Panc1 (cell line): ENCODE measurements around the gene SPINK8.

Experiments
- SIN3A ChIP-seq: IDR thresholded peaks from 2 replicates; pipeline ENCODE4 v1.6.1; 2012; ENCODE audit warnings: low read depth, mild to moderate bottlenecking, low read length, moderate library complexity, borderline replicate concordance; ENCODE audit not compliant: insufficient read depth
- TF ChIP-seq, protein P1 (sequence below): fragments of 450-650 bp; IDR thresholded peaks from 2 replicates; pipeline ENCODE4 v1.5.1; 2017; ENCODE audit warnings: mild to moderate bottlenecking
- TF ChIP-seq, protein P2 (sequence below), 2 experiments: IDR thresholded peaks; 2 replicates each; pipeline ENCODE4 v1.6.1; 2011 to 2012; ENCODE audit warnings: low read depth in 2 of 2, control low read depth in 1 of 2, low read length in 1 of 2, mild to moderate bottlenecking in 1 of 2, moderate library complexity in 1 of 2; ENCODE audit not compliant: insufficient read depth in 1 of 2

DNA sequence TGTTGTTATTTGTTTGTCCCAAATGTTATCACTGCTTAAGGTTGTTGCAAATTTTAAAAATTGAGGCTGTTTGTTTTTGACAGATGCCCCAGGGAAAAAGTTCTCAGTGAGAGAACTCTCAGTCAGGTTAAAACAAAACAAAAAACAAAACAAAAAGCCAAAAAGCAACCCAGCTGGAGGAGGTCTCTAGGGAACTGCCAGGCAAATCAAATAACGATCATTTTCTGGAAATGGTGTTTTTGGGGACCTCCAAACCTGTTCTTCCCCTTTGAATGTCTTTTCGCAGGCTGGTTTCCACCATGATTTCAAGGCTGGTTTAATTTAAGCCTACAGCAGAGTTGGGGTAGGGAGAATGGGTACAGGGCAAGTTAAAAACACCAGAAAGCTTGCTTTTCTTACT is 27.2 kb downstream of the SPINK8 start:
- TF ChIP-seq, protein P1, sequence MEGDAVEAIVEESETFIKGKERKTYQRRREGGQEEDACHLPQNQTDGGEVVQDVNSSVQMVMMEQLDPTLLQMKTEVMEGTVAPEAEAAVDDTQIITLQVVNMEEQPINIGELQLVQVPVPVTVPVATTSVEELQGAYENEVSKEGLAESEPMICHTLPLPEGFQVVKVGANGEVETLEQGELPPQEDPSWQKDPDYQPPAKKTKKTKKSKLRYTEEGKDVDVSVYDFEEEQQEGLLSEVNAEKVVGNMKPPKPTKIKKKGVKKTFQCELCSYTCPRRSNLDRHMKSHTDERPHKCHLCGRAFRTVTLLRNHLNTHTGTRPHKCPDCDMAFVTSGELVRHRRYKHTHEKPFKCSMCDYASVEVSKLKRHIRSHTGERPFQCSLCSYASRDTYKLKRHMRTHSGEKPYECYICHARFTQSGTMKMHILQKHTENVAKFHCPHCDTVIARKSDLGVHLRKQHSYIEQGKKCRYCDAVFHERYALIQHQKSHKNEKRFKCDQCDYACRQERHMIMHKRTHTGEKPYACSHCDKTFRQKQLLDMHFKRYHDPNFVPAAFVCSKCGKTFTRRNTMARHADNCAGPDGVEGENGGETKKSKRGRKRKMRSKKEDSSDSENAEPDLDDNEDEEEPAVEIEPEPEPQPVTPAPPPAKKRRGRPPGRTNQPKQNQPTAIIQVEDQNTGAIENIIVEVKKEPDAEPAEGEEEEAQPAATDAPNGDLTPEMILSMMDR: no peak
- TF ChIP-seq SIN3A: no peak
- TF ChIP-seq, protein P2, sequence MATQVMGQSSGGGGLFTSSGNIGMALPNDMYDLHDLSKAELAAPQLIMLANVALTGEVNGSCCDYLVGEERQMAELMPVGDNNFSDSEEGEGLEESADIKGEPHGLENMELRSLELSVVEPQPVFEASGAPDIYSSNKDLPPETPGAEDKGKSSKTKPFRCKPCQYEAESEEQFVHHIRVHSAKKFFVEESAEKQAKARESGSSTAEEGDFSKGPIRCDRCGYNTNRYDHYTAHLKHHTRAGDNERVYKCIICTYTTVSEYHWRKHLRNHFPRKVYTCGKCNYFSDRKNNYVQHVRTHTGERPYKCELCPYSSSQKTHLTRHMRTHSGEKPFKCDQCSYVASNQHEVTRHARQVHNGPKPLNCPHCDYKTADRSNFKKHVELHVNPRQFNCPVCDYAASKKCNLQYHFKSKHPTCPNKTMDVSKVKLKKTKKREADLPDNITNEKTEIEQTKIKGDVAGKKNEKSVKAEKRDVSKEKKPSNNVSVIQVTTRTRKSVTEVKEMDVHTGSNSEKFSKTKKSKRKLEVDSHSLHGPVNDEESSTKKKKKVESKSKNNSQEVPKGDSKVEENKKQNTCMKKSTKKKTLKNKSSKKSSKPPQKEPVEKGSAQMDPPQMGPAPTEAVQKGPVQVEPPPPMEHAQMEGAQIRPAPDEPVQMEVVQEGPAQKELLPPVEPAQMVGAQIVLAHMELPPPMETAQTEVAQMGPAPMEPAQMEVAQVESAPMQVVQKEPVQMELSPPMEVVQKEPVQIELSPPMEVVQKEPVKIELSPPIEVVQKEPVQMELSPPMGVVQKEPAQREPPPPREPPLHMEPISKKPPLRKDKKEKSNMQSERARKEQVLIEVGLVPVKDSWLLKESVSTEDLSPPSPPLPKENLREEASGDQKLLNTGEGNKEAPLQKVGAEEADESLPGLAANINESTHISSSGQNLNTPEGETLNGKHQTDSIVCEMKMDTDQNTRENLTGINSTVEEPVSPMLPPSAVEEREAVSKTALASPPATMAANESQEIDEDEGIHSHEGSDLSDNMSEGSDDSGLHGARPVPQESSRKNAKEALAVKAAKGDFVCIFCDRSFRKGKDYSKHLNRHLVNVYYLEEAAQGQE (IDR thresholded peaks at IDR 0.05; ENCODE audit: insufficient read depth in 1 of 2, low read depth in 2 of 2, low read length in 1 of 2): no peak
